Middle frontal gyrus (tissue), 1 donor: ENCODE results near the gene GABRB2.
"Not testable (repeated sequence)": the region's sequence is repeated elsewhere in the genome, so short reads cannot be mapped to it uniquely, and the experiment has no call there.

Experiments used
- DNase-seq: peaks from one replicate; pipeline ENCODE4 v3.0.0-alpha.2; 2015; ENCODE audit warnings: low spot score; ENCODE audit errors: extremely low spot score

Gene GABRB2

DNA sequence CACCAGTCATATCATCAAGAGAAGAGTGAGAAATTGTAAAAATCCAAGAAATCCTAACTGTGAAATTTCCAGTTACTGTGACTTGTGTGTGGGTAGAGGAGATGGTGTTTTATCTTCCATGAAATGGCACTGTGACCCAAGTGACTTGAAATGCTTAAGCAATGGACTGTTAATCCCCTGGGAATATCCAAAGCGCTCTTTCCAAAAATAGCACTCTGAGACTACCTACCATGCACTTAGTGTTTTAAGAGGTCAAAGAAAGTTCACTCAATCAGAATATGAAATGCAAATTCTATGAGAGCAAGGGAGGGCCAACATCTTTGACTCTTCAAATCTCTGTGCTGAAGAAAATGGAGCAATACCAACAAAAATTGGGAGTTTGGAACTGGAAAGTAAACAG is 244.0 kb downstream of the GABRB2 start:
- no peak for DNase-seq

DNA sequence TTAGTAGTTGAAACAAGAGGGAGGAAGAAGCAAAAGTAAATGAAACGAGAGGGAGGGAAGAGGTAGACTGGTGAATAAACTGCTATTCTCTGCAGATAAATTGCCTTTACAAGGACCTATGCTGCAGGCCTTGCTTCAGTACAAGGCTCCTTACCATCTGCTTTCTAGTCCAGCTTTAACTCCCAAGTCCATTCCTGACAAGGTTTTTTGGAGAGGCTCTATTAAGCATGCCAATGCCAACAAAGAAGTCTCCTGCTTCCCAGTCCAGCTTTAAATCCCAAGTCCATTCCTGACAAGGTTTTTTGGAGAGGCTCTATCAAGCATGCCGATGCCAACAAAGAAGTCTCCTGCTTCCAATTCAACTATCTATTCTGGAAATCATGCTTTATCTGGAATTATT is 244.9 kb downstream of the GABRB2 start:
- no peak for DNase-seq

DNA sequence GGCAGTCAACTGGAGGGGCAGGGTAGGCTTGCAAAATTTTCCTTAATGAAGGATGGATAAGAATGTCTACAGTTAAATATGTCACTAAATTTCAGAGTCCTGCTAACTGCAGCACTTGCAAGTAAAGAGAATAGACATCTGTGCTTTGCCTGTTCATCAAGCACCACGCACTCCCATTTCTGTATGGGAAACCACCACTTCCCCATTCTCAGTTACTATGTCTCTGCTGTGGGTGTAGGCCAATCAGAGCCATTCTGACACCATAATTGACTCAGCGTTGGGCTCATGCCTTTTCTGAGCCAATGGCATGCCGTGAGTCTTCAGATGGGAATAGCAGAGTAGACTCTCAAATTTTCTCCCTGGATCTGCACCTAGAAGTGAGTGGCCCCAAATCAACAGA is 247.5 kb downstream of the GABRB2 start:
- DNase-seq: no peak

DNA sequence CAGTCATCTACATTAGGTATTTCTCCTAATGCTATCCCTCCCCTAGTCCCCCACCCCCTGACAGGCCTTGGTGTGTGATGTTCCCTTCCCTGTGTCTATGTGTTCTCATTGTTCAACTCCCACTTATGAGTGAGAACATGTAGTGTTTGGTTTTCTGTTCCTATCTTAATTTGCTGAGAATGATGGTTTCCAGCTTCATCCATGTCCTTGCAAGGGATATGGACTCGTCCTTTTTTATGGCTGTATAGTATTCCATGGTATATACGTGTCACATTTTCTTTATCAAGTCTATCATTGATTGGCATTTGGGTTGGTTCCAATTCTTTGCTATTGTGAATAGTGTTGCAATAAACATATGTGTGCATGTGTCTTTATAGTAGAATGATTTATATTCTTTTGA is 249.1 kb downstream of the GABRB2 start:
- not testable (repeated sequence) for DNase-seq

DNA sequence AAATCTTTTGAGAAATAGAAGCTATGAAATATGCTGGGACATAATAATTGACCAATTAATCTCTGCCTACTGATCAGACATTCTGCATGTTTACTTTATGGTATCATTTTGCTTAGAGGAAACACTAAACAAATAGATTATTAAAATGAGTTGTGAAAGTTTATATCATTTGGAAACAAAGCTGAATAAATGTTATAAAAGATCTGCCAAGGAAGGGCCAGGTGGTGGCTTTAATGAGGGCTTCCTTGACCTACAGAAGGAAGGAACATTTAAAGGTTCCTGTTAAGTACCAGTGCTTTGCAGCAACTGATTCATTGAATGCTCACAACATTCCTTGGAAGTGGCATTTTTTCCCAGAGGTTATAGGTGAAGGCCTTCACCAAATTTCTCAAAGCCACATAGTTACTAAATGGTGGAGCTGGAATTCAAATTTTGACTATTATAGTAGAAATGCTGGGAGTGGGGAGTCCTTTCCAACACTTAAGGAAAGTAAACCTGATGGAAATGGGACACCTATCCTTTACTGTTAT is 250.7 kb downstream of the GABRB2 start:
- no peak for DNase-seq

DNA sequence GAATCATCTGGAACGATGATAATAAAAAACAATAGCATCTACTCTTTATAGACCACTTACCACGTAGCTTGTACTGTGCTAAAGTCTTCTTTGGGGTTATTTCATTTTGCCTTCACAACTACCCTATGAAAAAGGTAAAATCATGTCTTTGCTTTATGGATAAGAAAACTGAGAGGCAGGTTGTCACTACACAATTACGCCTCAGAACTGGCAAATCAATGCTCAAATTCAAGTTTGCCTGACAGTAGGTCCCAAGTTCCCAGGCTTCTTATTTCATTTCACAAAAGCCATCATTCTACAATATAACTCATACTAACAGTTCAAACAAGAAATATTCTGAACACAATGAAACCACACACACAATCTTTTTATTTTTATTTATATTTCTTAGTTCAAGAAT is 258.5 kb downstream of the GABRB2 start:
- no peak for DNase-seq

DNA sequence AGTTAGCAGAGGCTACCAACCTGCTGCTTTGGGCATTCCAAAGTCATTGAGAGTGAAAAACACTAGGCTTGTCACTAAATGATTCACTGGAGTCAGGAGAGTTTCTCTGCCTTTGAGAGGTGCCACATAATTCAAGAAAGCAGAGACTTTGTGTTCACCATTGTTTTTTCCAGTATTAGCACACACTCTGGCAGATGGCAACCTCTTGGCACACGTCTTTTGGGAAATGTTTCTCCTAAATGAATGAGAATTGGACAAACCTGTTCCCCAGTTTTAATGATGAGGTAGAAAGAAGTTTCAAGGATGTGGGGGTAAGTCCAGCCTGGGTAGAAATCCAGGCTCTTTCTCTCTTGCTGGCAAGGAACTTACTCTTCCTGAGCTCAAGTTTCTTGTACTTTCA is 259.1 kb downstream of the GABRB2 start:
- DNase-seq: no peak

DNA sequence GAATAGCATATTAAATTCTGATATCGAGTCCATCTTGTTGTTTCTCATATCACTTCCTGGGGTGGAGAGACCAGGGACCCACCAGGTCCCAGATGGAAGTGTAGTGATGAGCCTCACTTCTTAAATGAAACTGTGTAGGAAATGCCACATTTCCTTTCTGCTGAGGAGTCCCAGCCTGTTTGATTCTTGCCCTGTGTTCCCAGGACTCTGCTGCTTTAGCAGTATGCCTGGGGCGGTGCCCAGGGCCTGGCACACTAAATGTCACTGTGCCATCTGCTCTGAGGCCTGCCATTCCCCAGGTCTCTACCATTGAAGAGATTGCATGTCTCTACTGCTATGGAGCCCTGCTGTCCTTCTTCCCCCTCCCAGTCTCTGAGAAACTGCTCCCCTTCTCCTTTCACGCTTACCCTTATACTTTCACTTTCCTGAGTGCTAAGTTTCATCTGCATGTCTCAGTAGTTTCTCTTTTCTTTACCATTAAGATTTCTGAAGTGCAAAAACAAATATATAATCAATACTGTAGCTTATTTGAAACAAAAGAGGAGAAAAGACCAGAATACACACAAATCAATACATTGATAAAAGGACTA is 260.4 kb downstream of the GABRB2 start:
- DNase-seq: no peak

DNA sequence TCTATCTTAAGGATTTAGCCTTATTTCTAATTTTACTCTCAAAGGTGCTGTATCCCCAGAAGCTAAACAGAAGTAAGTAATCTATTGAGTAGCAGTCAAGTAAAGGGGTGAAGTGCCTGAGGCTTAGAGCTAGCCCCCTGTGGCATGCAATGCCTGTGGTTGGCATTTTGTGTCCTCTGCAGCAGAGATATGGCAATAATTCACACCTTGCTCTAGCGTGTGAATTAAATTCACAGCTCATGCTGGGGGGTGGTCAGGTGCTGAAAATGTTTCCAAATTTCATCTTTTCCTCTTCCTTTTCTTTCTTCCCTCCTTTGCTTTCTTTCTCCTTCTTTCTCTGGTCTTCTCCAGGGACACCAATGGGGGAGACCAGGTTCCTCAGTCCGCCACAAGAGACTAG is 262.1 kb downstream of the GABRB2 start:
- DNase-seq: no peak

DNA sequence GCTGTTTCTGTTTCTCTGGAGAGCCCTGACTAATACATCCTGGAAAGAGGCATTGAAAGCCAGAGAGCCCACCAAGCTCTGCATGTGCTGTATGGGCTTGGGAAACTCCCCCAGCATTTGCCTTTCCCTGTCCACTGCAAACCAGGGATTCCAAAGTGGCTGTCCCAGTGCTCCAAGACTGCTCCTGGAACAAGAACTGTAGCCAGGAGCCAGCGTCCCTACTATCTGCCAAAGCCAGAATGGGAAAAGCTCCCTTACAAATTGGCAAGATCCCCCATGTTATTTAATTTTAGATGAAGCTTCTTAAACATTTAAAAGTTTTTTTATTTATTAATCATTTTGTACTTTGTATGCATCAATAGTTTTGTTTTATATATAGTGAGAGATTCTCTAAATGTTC is 263.2 kb downstream of the GABRB2 start:
- no peak for DNase-seq

DNA sequence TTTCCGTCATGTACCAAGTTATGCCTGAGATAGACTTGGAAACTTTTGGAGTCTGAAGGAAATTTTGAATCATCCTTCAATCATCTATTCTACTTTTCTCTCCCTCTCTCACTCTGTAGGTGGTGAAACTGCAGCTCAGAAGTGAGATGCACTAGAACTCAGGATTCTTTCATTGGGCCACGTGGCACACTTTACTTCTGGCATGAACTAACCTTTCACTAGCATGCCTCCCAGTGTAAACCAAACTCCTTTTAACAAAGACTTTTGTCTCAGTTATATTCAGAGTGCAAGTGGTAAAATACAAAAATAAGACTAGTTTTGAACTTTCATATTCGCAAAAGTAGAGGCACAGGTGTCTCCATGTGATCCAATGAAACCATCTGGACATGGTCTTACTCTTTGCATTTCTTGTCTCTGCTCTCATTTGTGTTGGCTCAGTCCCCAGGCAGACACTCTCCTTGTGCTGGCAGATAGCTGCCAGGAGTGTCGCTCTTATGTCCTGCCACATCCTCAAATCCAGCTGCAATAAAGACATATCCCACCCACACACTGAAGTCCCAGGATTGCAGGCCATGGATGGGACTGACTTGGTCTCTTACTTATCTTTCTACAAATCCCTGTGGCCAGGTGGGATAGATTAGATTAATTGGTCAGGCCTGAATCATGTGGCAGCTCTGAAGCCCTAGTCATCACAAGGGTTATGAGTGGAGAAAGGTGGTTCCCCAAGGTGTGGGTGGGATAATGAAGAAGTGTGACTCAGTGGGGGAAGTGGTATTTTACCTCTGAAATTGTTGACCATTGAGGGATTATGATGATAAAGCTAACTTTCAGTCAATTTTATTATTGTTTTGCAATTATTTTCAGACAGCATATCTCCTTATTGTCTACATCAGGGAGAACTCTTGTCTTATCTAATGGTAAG is 267.5 kb downstream of the GABRB2 start:
- no peak for DNase-seq

DNA sequence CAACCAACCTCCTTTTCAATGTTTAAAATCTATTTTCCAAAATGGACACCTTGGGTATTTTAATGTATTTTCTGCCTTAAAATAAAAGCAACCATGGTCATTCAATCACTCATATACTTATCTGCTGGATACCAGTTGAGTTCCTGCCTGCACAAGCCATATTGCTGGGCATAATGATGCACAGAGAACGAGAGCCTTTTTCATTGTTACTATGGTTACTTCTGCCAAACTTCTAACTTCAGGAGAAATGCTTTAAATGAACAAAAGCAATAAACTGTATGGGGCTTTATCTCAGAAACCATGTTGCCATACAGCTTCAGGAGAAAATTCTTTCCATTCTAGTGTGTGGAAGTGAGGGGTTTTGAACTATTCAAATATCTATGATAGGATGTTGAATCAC is 269.5 kb downstream of the GABRB2 start:
- no peak for DNase-seq

DNA sequence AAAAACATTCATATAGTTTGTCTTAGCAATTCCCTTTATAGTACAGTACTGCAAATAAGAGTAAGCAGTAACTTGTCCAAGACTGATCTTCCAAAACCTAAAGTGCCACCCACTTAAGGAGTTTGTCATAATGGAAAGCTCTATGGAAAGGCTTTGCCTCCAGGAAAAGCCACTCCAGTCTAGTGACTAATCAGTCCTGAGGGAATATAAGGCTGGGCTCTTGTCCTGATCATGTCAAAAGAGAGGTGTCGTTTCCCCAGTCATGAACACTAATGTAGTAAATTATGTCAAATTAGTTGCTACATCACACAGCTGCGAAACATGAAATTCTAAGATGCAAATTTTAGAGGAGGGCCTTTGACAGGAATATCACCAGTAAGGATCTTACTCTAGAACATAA is 271.6 kb downstream of the GABRB2 start:
- DNase-seq: no peak

DNA sequence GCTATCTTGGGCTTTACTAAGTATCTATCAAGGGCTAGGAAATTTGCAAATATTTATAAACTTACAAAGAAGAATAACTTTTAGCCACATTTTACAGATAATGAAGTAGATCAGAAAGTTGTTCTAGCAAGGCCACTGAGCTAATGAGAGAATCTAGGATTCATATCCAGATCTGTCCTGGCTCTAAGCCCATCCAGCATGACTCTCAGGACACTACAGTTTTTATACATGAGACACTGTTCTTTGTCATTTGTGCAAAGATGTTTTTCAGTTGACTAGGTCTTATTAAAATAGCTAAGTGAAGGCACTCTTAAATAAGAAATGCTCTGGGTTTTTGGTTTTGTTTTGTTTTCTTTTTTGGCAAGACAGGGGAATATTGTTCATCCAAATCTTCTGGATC is 273.1 kb downstream of the GABRB2 start:
- no peak for DNase-seq

DNA sequence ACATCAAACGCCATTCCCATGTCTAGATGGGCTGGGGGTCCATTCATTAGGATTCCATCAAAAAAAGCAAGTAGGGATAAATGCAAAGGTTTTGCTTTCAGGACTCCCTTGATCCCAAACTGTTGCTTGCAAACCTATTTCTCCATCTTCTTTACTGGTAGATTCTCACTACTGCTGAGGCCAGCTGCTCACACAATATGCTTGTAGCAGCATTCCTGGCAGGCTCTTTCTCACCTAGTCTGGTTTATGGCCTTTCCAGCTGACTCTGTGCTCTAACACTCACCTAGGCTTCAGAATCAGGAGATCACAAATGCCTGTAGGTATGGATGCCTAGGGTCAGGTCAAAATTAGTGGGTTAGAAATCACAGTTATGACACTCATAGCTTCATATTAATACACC is 274.7 kb downstream of the GABRB2 start:
- no peak for DNase-seq

DNA sequence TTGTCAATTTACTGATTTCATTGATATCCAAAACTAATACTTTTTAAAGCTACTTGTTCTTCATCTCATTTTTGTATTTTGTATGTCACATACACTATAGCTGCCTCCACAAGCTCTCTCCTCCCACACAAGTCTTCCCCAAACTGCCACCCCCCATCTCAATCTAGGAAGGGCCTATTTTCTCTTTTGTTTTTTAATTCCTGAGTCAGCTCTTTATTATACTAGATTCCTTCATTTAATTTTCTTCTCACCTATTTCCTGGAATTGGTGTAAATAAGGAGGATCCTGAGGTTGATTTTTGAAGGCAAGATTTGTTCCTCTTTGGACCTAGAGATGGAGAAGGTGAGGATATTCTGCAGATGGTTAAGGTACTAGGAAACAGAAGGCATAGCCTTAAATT is 277.4 kb downstream of the GABRB2 start:
- no peak for DNase-seq

DNA sequence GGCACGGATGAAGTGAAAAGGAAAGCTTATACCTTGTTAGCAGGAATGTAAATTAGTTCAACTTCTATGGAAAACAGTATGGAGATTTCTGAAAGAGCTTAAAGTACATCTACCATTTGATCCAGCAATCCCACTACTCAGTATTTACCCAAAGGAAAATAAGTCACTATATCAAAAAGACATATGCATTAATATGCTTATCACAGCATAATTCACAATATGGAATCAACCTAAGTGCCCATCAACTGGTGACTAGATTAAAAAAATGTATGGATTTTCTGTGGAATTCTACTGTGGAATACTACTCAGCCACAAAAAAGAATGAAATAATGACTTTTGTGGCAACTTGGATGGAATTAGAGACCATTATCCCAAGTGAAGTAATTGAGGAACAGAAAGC is 279.6 kb downstream of the GABRB2 start:
- DNase-seq: no peak

DNA sequence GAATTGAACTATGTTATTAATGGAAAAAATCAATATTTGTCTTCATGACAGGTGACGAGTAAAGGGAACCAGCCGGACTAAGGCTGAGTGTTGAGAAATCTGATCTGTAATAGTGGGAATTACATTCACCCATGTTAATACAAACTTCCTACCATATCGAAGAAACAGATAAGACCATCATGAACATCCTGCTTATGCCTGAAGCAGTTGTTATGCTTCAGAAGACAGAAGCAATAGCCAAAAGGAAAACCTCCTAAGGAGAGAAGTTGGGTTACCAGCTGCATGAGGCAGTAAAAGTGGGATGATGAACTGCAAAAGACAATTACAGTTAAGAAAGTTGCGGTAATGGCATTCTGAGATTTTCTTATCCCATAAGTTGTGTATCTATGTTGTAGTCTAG is 281.5 kb downstream of the GABRB2 start:
- DNase-seq: no peak

DNA sequence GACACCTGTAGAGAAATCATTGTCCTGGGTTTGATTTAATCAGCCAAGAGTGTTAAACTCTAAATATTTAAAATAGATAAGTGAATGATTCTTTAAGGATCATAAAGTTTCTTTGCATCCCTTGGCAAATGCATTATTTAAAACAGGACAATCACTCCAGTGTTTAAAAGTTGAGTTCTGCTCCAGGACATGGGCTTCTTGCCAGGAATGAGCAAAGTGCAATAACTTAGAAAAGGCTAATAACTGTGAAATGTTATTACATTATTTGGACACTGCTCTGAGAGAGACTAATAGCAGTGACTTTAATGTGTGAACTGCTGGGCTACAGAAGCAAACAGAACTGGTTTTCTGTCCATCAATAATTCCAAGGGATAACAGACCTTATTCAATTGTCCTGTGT is 283.3 kb downstream of the GABRB2 start:
- no peak for DNase-seq

DNA sequence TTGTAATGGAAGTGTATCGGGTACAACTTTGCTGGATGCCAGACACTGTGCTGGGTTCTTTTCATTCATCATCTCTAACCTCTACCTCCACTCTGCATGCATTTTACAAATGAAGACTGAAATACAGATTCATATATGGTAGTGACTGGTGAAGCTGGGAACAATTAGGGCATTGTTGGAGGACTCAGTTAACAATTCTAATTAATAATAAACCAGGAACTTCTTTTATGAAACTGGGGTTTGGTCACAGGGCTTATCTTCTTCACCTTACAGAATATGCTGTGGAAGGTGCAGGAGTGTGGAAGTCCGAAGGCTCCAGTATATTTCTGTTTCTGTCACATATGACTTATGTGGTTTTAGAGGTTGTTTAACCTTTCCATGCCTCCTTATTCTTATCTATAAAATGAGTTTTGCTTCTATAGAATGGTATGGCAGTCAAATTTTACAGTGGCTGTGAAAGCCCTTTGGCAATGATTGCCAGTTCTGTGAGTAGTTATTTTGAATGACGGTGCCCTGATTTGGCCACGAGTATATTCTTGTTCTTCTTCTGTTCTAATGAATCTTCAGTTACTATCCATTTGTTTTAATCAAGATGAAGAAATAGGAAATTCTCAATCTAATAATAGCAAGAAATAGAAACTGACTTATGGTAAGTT is 284.7 kb downstream of the GABRB2 start:
- DNase-seq: no peak

DNA sequence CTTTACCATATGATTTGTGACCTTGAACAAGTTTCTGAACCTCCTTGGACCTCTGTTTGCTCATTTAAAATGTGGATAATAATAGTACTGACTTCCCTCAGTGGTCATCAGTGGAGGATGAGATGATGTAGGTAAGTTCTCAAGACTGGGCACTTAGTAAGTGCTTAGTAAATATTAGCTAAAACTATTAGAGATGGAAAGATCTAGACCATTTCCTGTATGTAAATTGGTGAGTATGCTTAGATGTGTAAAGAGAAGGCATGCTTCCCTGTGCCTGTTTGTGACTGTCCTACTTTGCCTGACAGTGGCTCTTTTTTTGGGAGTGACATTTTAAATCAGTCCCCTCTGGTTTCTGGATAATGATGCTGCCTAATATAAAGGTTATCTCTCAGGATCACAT is 288.1 kb downstream of the GABRB2 start:
- DNase-seq: no peak

DNA sequence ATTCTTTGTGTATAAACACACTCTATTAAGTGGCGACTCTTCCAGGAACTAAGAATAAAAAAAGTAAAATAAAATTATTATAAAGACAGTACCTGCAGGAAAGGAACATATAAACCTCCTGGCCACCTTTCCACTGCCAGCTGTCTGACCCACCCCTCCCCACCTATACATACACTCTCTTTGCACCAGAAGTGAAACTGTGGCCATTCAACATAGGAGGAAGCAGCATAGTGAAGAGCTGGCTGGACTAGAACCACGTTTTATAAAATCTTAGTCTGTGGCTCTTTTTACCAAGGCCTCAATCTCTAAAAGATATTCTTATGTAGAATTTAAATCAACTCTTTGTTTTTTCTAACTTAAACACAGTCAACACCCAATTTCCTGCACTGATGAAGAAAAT is 289.6 kb downstream of the GABRB2 start:
- no peak for DNase-seq
